ENCODE data around the gene CPA1. TPM values are rescaled to one million over a fixed set of nuclear protein-coding genes. Genes with fewer than 3 reads are reported as not detected.
A peak's percentile ranks its signal among the peaks of the same experiment; 100 is the strongest.

CPA1 gene
- total and polyA plus RNA-seq, 2 of the 13 experiments (the other 11 are each of a cell fraction or from before 2014, with no cell fraction given) = 0.20 to 0.58 TPM

DNA sequence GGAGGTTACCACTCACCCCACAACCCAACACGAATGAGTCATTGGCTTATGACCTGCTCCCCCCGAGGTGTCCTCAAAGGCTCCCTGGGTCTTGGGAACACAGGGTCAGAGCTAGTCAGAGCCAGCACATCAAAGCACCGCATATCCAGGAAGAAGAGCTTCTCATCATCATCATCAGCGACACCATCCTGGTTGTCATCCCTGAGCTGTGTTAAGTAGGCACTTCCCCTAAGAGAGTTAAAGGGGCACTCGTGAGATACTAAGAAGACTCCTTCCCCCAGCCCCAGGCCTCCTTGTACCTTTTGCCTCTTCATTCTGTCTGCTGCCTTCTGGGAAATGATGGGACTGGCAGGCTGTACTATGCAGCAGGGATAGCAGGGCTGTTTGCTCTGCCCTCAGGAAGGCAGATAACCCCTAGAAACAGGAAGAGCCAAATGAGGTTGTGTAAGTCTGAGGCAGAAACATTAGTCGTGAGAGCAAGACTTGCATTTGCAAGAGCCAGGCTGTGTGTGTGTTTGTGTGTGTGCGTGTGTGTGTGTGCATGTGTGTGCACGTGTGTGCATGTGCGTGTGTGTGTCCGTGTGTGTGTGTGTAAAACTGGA lies 11.1 kb upstream of the CPA1 start (continued):
- TF ChIP-seq, protein P1, sequence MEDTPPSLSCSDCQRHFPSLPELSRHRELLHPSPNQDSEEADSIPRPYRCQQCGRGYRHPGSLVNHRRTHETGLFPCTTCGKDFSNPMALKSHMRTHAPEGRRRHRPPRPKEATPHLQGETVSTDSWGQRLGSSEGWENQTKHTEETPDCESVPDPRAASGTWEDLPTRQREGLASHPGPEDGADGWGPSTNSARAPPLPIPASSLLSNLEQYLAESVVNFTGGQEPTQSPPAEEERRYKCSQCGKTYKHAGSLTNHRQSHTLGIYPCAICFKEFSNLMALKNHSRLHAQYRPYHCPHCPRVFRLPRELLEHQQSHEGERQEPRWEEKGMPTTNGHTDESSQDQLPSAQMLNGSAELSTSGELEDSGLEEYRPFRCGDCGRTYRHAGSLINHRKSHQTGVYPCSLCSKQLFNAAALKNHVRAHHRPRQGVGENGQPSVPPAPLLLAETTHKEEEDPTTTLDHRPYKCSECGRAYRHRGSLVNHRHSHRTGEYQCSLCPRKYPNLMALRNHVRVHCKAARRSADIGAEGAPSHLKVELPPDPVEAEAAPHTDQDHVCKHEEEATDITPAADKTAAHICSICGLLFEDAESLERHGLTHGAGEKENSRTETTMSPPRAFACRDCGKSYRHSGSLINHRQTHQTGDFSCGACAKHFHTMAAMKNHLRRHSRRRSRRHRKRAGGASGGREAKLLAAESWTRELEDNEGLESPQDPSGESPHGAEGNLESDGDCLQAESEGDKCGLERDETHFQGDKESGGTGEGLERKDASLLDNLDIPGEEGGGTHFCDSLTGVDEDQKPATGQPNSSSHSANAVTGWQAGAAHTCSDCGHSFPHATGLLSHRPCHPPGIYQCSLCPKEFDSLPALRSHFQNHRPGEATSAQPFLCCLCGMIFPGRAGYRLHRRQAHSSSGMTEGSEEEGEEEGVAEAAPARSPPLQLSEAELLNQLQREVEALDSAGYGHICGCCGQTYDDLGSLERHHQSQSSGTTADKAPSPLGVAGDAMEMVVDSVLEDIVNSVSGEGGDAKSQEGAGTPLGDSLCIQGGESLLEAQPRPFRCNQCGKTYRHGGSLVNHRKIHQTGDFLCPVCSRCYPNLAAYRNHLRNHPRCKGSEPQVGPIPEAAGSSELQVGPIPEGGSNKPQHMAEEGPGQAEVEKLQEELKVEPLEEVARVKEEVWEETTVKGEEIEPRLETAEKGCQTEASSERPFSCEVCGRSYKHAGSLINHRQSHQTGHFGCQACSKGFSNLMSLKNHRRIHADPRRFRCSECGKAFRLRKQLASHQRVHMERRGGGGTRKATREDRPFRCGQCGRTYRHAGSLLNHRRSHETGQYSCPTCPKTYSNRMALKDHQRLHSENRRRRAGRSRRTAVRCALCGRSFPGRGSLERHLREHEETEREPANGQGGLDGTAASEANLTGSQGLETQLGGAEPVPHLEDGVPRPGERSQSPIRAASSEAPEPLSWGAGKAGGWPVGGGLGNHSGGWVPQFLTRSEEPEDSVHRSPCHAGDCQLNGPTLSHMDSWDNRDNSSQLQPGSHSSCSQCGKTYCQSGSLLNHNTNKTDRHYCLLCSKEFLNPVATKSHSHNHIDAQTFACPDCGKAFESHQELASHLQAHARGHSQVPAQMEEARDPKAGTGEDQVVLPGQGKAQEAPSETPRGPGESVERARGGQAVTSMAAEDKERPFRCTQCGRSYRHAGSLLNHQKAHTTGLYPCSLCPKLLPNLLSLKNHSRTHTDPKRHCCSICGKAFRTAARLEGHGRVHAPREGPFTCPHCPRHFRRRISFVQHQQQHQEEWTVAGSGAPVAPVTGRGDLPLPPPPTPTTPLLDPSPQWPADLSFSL (CRISPR knock-in tag; IDR thresholded peaks at IDR 0.05) = peak; percentile 96
- TF ChIP-seq, protein P2, sequence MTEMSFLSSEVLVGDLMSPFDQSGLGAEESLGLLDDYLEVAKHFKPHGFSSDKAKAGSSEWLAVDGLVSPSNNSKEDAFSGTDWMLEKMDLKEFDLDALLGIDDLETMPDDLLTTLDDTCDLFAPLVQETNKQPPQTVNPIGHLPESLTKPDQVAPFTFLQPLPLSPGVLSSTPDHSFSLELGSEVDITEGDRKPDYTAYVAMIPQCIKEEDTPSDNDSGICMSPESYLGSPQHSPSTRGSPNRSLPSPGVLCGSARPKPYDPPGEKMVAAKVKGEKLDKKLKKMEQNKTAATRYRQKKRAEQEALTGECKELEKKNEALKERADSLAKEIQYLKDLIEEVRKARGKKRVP (CRISPR knock-in tag; IDR thresholded peaks at IDR 0.05) = 0 out of 4 replicates have a peak, but pooled peaks of 1 of the 2 experiments have one; percentile 26
- TF ChIP-seq, protein P3, sequence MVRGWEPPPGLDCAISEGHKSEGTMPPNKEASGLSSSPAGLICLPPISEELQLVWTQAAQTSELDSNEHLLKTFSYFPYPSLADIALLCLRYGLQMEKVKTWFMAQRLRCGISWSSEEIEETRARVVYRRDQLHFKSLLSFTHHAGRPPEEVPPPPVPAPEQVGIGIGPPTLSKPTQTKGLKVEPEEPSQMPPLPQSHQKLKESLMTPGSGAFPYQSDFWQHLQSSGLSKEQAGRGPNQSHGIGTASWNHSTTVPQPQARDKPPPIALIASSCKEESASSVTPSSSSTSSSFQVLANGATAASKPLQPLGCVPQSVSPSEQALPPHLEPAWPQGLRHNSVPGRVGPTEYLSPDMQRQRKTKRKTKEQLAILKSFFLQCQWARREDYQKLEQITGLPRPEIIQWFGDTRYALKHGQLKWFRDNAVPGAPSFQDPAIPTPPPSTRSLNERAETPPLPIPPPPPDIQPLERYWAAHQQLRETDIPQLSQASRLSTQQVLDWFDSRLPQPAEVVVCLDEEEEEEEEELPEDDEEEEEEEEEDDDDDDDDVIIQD (CRISPR knock-in tag; IDR thresholded peaks at IDR 0.05; ENCODE audit: low read depth) = peak; percentile 22; the same call in 1 of the 2 replicates
- TF ChIP-seq REPIN1 (CRISPR knock-in tag; IDR thresholded peaks at IDR 0.05; ENCODE audit: borderline replicate concordance, low read depth) (no peak), SRSF1 (optimal IDR thresholded peaks at IDR 0.05; ENCODE audit: low read depth, low read length) (no peak), THYN1 (CRISPR knock-in tag; IDR thresholded peaks at IDR 0.05; ENCODE audit: borderline replicate concordance, low read depth) (no peak), GTF3A (CRISPR knock-in tag; conservative IDR thresholded peaks at IDR 0.05) (no peak), ZNF337 (CRISPR knock-in tag; IDR thresholded peaks at IDR 0.05; ENCODE audit: borderline replicate concordance, low read depth) (no peak), KLF11 (CRISPR knock-in tag; IDR thresholded peaks at IDR 0.05) (0 out of 2 replicates have a peak, but pooled peaks have one; percentile 48)
- TF ChIP-seq, protein P4, sequence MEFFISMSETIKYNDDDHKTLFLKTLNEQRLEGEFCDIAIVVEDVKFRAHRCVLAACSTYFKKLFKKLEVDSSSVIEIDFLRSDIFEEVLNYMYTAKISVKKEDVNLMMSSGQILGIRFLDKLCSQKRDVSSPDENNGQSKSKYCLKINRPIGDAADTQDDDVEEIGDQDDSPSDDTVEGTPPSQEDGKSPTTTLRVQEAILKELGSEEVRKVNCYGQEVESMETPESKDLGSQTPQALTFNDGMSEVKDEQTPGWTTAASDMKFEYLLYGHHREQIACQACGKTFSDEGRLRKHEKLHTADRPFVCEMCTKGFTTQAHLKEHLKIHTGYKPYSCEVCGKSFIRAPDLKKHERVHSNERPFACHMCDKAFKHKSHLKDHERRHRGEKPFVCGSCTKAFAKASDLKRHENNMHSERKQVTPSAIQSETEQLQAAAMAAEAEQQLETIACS (CRISPR knock-in tag; IDR thresholded peaks at IDR 0.05) = no peak
- TF ChIP-seq, protein P5, sequence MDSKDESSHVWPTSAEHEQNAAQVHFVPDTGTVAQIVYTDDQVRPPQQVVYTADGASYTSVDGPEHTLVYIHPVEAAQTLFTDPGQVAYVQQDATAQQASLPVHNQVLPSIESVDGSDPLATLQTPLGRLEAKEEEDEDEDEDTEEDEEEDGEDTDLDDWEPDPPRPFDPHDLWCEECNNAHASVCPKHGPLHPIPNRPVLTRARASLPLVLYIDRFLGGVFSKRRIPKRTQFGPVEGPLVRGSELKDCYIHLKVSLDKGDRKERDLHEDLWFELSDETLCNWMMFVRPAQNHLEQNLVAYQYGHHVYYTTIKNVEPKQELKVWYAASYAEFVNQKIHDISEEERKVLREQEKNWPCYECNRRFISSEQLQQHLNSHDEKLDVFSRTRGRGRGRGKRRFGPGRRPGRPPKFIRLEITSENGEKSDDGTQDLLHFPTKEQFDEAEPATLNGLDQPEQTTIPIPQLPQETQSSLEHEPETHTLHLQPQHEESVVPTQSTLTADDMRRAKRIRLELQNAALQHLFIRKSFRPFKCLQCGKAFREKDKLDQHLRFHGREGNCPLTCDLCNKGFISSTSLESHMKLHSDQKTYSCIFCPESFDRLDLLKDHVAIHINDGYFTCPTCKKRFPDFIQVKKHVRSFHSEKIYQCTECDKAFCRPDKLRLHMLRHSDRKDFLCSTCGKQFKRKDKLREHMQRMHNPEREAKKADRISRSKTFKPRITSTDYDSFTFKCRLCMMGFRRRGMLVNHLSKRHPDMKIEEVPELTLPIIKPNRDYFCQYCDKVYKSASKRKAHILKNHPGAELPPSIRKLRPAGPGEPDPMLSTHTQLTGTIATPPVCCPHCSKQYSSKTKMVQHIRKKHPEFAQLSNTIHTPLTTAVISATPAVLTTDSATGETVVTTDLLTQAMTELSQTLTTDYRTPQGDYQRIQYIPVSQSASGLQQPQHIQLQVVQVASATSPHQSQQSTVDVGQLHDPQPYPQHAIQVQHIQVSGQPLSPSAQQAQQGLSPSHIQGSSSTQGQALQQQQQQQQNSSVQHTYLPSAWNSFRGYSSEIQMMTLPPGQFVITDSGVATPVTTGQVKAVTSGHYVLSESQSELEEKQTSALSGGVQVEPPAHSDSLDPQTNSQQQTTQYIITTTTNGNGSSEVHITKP (CRISPR knock-in tag; IDR thresholded peaks at IDR 0.05; ENCODE audit: low read depth) = peak; percentile 77
